HG03439 (cell line): ENCODE results near the gene ZNF625.

Source experiments
- ATAC-seq: cut with Tn5 transposase; IDR thresholded peaks from one replicate; pipeline ENCODE4 v1.9.1; 2021; ENCODE audit warnings: mild to moderate bottlenecking, moderate library complexity; ENCODE audit not compliant: unreplicated experiment

Gene ZNF625

DNA sequence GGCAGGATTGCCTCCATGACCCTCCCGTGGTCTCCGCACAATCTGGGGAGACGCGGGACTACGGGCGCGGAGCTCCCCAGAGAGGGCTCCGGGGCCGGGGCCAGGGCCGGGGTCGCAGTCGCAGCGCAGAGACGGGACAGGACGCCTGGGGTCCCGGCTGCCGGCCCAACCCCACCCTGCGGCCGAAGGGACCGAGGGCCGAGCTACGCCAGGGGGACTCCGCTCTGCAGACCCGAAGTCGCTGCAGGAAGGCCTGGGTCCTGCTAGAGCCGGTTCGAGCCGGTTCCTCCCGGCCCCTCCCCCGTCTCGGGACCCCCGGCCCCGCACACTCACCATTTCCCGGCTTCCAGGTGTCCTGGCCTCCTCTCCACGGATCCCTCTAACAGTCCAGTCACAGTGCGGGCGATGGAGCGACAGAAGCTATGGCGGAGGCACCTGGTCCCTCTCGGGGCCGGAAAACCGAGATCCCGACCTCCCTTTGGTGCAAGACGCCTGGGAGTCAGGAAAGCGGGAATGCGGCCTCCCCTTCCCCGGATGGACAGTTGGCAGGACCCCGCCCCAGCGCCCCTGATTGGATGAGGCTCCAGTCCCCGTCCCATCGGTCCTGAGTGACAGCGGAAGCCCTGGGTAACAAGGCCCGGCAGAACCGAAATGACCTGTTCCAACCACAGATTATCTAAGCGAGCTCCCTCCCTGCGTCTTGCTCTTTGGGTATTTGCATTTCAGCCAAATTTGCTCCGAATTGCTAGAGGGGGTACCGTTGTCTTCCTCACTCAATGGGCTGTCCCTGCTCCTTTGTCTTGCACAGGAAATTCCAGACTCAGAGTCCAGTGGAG, at the start of gene ZNF625:
TSS of gene ZNF625 (minus strand) at position 512 of the 836 bp plus-strand sequence. CDS start at position 336, 176 bp downstream.
- peak; percentile 59 for ATAC-seq

DNA sequence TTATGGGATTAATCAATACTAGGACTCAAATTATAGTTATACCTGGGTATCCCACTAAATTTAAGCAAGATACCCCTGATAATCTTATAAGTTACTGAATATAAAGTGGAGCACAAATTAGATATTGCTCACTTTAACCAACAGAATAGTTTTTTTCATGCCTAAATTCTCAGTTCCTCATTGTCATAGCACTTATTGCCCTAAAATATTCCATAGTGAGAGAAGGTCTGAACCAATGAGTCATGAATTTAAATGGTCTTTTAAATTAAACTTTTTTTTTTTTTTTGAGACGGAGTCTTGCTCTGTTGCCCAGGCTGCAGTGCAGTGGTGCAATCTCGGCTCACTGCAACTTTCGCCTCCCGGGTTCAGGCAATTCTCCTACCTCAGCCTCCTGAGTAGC, 48.8 kb upstream of the ZNF625 start:
- no peak for ATAC-seq

DNA sequence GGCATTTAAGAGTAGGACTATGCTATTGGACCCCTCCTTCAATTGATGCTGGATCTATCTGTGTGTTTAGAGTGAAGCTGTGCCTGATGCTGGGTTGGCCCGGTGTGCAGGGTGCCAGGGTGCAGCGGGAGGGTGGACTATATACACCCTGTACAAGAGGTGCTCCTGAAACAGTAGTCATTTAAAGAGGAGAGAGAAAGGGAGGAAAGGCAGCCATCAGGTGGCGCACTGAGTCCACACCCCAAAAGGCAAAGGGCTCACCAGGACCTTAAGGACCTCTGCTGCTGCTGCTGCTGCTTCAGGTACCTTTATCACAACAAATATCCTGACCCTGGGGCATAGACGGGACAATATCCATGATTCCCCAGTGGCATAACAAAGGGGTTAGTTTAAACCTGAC, 45.7 kb upstream of the ZNF625 start:
- no peak for ATAC-seq

DNA sequence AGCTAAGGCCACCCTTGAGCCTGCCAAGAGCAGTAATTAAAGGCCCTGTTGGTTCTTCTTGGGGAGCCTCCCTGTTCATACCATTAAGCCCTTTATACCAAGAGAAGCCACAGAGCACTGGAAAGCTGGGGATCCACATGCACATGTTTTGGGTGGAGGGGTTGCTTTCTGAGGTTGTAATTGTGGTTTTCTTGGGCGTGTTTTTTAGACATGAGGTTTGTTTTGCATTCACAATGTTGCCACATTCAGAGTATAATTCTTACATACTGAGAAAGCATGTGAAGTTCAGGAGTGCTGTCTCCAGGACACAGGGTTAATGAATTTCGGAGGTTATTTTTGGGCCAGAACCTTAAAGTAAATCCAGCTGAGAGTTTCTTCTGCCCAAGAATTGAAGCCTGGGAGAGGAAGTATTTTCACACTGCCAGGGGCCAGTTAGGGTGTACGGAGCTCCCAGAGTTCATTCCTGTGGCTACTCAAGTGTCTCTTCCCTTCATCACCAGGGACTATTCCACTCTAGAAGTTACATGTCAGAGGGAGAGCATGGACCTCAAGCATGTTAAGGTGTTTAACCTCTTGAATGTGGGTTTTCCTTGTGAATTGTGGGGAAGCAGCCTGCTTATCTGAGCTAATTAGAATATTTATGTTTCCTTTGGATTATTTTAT, 43.4 kb upstream of the ZNF625 start:
- ATAC-seq, result no peak

DNA sequence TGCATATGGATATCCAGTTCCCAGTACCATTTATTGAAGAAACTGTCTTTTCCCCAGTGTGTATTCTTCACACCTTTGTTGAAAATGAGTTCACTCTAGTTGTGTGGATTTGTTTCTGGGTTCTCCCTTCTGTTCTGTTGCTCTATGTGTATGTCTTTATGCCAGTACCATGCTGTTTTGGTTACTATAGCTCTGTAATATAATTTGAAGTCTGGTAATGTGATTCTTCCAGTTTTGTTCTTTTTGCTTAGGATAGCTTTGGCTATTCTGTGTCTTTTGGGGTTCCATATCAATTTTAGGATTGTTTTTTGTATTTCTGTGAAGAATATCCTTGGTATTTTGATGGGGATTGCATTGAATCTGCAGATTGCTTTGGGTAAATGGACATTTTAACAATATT, 41.6 kb upstream of the ZNF625 start:
- no peak for ATAC-seq

DNA sequence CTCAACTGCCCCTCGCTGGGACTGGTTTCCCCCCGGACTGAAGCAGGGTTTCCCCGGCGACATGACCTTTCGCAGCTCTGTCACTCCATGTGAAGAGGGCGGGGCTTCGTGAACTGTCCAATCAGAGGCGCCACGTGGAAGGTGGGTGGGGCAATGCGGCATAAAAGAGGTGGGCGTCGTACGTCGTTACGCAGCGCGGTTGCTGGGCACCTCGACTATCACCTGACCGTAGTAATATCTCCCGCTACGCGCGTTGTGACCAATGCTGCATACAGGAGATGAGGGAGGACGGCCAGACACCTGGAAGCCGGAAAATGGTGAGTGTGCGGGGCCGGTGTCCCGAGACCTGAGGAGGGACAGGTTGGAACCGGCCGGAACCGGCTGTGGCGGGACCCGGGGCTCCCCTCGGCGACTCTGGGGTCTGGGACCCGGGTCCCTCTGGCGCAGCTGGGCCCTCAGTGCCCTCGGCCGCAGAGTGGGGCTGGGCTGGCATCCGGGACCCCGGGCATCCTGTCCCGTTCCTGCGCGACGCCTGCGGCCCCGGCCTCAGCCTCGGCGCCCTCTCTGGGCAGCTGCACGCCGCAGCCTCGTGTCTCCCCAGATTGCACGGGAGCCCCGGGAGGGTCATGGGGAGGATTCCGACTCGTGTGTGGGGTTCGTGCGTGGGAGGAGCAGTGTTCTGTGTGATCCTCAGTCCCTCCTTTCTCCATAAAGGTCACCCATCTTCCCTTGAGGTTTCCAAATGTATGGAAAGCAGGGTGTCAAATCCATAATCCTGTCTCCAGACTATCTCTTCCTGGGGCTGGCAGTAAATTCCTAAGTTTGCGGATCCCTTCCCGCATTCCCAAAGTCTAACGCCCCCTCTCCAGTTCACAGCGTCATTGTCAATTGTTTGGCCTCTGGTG, 38.5 kb upstream of the ZNF625 start:
- ATAC-seq, result no peak

DNA sequence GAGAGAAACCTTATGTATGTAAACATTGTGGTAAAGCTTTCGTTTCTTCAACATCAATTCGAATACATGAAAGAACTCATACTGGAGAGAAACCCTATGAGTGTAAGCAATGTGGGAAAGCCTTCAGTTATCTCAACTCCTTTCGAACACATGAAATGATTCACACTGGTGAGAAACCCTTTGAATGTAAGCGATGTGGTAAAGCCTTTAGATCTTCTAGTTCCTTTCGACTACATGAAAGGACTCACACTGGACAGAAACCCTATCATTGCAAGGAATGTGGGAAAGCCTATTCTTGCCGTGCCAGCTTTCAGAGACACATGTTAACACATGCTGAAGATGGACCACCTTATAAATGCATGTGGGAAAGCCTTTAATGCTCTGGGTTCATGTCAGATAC, 31.1 kb upstream of the ZNF625 start:
- no peak for ATAC-seq

DNA sequence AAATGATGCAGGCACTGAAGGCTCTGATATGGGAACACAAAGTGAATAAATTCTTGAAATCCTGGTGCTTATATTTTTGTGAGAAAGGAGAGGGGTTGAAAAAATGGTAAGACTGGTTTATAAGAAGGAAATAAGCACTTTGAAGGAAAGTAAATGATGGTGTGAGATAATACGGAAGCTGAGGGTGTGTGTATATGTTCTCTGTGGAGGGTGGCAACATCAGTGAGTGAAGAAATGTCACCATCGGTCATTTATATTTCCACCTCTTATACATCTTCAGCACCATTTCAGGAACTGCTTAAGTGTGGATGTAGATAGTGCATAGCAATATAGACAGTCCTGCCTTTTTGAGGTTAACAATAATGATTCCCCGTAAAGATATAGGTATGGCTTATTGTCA, 23.8 kb upstream of the ZNF625 start:
- no peak for ATAC-seq

DNA sequence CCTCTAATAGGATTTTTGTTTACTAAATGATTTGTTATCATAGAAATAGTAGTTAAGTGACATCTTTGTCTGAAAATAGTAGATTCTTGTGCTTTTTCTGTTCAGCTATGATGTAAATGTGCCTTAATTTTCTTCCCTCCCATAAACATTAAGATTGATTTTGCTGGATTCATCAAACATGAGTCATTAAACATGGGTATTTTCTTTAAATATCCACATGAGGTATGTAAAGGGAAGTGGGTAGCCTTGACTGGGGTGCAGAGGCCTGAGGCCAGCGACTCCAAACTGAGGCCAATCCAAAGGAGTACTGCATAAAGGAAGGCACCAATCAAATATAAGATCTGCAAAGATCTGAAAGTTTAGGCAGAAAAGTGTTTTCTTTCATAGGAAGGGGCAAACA, 10.1 kb upstream of the ZNF625 start:
- no peak for ATAC-seq

DNA sequence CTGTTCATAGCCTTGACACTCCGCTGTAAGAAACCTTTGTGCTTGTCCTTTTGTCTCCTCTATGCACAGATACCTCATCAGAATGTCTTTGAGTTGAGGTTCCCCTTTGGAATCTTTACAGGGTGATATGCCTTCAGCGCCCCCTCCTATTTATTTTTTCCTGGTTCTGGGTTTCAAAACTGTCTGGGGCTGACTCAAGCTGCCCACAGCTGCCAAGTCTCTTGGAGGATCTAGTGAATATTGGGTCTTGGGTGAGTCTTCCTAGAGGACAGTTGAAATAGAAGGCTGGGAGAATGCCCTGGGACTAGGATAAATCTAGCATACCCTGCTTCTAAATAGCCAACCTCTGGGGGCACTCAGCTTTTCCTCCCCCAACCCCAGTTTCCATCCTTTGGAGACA, 7.3 kb upstream of the ZNF625 start:
- ATAC-seq, result no peak

DNA sequence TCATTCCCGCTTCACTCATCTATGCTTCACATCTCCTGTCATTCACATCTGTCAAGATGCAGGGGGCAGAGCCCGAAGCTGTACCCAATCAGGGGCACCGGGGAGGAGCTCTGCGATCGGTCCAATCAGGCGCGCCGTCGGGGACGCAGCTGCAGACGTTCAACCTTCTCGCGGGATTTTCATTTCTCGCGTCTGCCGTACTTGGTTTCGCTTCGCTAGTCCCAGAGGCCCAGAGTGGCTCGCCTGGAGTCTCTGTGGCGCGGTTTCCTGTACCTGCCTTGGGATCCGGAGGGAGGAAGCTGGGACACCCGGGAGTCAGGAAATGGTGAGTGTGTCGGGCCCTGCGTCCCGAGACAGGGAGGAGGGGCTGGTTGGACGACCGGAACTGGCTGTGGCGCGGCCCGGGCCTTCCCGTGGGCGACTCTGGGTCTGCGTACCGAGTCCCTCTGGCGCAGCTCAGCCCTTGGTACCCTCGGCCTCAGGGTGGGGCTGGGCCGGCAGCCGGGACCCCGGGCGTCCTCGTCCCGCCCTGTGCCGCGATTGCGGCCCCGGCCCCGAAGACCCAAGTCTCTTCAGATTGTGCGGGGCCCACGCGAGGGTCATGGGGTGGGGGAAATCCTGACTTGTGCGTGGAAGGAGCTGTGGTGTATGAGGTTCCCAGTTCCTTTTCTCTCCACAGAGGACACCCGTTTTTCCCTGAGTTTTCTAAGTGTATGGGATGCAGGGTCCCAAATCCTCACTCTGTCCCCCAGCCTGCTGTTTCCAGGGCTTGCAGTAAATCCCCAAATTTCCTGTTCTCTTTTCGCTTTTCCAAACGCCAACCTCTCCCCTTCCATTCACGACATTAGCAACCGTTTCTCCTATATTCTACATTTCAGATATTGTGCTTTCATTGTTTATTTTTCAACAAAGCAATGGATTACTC, 6.6 kb upstream of the ZNF625 start, which contains the start of gene ZNF136:
TSS of gene ZNF136 (plus strand) at position 215 of the 925 bp plus-strand sequence. CDS start at position 323, 108 bp downstream.
- ATAC-seq, result peak; percentile 95

DNA sequence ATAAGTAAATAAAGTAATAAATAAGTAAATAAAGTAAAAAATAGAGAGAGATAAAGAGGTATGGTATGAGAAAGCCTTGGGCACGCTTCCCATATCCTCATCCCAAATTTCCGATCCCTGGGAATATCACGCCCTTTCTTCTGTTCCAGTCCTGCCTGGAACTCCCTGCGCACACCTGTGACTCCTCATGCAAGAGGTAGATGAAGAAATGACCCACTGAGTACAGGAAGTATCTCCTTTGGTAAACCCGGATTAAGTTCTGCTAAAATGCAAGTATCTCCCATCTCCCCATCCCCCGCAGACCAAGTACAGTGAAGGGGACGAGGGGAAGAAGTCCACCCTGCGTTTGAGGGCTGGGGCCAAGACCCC, 6.0 kb upstream of the ZNF625 start:
- no peak for ATAC-seq

DNA sequence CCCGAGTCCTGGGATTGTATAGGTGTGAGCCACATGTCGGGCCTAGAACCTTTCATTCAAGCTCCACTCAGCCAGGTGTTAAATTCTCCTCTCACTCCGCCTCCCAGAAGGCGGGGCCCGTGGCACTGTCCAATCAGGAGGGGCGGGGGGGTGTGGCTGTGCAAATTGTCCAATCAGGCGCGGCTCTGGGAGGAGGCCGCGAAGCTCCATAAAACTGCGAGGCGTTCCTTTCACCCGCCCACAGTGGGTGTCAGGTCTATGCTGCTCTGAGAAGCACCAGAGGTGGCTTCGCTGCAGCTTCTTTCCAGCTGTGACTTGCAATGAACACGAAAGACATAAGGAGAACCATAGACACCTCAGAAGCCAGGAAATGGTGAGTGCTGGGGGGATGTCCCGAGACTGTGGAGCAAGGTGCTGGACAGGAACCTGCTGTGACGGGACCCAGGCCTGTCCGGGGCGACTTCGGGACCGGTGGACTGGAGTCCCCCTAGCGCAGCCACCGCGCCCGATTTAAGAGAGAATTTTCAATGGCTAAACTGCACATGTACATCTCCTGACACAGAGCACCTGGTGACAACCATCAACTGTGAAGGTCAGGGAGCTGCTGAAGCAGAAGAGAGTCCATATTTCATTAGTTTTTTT, 3.4 kb upstream of the ZNF625 start:
- ATAC-seq, result no peak

DNA sequence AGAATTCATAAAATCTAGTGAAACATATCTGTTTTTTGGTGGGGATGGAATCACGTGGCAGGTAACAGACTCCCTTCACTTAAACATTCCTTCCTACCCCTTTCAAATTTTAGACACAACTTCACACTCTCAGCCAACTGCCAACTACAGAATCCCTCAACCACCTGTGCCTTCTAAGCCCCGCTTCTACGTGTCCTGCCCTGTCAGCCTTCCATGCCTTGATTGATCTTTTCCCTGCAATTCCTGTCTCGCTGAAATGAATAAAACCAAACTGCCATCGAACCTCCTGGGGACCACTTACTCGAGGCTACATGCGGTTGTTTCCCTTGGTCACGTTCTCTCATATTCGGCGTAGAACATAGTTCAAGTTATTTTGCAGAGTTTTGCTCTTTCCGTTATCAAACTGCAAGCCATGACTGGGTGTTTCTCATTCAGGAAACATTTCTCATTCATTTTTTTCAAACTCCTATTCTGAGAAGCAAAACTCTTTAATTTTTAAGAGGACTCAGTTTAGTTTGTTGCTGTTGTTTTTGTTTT, 1.1 kb downstream of the ZNF625 start:
- ATAC-seq, result no peak

DNA sequence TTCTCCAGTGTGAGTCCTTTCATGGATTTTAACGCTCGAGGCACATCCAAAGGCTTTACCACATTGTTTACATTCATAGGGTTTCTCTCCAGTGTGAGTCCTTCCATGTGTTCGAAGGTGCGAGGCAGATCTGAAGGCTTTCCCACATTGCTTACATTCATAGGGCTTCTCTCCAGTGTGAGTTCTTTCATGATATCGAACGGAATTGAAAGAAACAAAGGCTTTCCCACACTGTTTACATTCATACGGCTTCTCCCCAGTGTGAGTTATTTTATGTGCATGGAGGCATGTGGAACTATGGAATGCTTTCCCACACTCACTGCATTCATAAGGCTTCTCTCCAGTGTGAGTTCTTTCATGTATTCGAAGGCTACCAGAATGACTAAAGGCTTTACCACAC, 11.2 kb downstream of the ZNF625 start:
- ATAC-seq, result no peak

DNA sequence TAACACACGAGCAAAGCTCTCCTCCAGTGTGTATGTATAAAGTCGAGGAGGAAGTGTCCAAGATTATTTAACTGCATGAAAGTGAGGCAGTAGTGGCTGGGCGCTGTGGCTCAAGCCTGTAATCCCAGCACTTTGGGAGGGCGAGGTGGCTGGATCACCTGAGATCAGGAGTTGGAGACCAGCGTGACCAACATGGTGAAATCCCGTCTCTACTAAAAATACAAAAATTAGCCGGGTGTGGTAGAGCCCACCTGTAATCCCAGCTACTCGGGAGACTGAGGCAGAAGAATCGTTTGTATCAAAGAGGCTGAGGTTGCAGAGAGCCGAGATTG, 15.2 kb downstream of the ZNF625 start:
- ATAC-seq, result no peak

DNA sequence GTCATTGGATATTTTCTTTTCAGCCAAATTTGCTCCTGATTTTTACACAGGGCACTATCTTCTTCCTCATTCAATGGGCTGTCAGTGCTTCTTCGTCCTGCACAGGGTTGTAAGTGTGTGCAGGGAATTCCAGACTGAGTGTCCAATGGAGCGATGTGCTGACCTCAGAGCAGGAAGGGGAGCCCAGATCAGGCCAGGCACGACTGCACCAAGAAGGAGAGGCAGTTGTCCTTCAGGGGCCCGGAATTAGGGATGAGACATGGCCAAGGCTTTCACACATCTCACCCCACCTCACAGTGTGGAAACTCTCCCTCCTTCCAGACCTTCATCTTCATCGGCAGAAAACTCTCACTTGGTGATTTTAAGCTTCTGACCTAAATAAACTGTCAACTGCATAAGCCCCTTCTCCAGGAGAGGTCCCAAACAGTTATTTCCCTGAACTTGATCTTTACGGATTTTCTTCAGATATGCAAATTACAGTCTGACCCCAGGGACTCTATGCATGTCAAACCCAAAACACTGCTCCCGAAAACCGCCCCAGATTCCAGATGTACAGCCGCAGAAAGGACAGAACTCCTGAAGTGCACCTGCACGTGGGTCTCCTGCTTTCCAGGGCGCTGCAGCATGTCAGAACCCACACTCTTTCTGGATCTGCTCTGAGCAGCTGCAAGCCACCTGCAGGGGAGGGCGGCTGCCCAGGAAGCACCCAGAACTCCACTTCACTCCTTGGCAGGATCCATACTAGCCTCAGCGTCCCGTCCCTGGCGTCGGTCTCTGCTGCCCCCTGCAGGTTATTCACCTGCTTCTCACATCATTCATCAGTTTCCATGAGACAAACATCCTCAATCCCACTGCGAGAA, 15.8 kb downstream of the ZNF625 start:
- peak; percentile 52 for ATAC-seq

DNA sequence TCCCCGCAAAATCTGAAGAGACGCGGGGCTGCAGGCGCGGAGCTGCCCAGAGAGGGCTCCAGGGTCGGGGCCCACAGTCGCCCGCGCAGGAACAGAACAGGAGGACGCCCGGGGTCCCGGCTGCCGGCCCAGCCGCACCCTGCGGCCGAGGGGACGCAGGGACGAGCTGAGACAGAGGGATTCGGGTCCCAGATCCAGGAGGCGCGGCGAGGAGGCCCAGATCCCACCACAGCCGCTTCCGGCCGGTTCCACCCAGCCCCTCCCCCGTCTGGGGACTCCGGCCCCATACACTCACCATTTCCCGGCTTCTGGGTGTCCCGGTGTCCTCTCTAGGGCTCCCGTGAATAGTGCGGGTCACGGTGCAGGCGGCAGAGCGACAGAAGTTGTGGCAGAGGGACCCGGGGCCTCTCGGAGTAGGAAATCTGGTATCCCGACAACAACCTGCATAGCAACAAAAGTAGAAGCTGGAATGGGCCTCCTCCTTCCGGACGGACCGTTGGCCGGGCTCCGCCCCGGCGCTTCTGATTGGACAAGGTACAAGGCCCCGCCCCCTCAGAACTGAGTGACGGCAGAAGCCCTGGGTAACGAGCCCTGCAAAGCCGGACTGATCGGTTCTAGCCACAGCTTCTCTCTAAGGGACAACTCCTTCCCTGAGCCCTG, 16.5 kb downstream of the ZNF625 start, which contains the start of gene ZNF20:
TSS of gene ZNF20 (minus strand) at position 466 of the 660 bp plus-strand sequence. CDS start at position 298, 168 bp downstream.
- peak; percentile 93 for ATAC-seq
